Gastrocnemius medialis (tissue), 4 donors: ENCODE results near the gene LHFPL2.

Source experiments
- POLR2A ChIP-seq, 2 donors: fragments of 450-650 bp; IDR thresholded peaks; one replicate each; pipeline ENCODE4 v1.6.1; 2017; ENCODE audit warnings: antibody characterized with exemption in 2 of 2, mild to moderate bottlenecking in 2 of 2, moderate library complexity in 2 of 2
- TF ChIP-seq, protein P1 (sequence below), 5 experiments: fragments of 450-650 bp in 3 of 5; fragments of 200-600 bp in 2 of 5; sonication (generic) in 2 of 5; IDR thresholded peaks in 4 of 5; conservative IDR thresholded peaks in 1 of 5; 1 replicate in 4 of 5; 2 replicates in 1 of 5; pipeline ENCODE4 v1.5.1; 2016 to 2019; ENCODE audit warnings: antibody characterized with exemption in 5 of 5, mild to moderate bottlenecking in 3 of 5, moderate library complexity in 3 of 5

DNA sequence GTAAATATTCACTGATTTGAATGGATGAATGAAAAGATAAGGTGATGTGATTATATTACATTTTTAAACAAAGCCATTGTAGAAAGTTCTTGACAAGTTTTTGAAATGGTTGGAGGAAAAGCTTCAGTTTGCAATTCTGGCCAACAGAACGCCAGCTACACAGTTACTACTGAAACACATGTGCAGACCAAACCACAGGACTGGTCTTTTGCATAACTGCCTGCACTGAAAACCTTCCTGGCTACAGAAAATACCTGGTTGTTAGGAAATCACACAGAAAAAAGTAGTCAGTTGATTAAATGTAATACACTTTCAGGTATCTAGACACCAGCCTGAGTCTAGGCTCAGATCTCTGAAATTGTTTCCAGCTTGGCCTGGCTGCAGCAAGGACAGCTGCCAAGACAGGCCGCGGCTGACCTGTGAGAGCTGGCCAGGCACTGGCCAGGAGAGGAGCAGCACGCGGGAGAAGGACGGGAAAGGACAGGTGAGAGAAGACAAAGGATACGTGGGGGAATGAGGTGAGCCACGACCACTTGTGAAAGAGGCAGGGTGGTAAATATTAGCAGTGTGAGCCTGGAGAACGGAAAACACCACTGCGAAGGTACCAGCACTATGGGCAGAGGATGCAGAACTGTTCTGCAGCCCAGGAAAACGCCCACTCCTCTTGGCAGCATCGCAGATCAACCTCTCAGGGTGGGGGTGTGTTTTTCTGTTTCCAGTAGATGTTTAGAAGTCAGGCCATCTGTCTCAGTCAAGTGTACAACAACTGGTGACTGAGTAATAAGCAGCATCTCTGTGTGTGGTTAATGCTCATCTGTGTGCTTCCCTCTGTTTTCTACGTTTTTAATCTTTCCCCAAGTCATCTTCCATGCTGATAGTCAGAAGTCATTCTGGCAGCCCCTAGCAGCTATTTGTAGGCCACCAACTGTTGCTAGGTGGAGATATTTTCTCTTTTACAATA lies 150.7 kb downstream of the LHFPL2 start:
- no peak for TF ChIP-seq POLR2A (IDR thresholded peaks at IDR 0.05)
- TF ChIP-seq, protein P1, sequence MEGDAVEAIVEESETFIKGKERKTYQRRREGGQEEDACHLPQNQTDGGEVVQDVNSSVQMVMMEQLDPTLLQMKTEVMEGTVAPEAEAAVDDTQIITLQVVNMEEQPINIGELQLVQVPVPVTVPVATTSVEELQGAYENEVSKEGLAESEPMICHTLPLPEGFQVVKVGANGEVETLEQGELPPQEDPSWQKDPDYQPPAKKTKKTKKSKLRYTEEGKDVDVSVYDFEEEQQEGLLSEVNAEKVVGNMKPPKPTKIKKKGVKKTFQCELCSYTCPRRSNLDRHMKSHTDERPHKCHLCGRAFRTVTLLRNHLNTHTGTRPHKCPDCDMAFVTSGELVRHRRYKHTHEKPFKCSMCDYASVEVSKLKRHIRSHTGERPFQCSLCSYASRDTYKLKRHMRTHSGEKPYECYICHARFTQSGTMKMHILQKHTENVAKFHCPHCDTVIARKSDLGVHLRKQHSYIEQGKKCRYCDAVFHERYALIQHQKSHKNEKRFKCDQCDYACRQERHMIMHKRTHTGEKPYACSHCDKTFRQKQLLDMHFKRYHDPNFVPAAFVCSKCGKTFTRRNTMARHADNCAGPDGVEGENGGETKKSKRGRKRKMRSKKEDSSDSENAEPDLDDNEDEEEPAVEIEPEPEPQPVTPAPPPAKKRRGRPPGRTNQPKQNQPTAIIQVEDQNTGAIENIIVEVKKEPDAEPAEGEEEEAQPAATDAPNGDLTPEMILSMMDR (IDR thresholded peaks at IDR 0.05 in 4 of 5, conservative IDR thresholded peaks at IDR 0.05 in 1 of 5): no peak
